Activated T-cell treated with anti-CD3 and anti-CD28 coated beads for 4 hours (primary cell): Measurements from ENCODE around the gene TSC22D4.
"Not testable (repeated sequence)": the region's sequence is repeated elsewhere in the genome, so short reads cannot be mapped to it uniquely, and the experiment has no call there.

ENCODE experiments used
- DNase-seq: peaks from one replicate; pipeline ENCODE4 v3.0.0-alpha.2; 2020

The TSC22D4 gene

GRCh38 chr7:100478958-100479660, at the start of gene TSC22D4:
Gene TSC22D4 (minus strand): TSS chr7:100479214. CDS start chr7:100478038, 1,176 bp downstream.
- DNase-seq = peak; percentile 79

DNA sequence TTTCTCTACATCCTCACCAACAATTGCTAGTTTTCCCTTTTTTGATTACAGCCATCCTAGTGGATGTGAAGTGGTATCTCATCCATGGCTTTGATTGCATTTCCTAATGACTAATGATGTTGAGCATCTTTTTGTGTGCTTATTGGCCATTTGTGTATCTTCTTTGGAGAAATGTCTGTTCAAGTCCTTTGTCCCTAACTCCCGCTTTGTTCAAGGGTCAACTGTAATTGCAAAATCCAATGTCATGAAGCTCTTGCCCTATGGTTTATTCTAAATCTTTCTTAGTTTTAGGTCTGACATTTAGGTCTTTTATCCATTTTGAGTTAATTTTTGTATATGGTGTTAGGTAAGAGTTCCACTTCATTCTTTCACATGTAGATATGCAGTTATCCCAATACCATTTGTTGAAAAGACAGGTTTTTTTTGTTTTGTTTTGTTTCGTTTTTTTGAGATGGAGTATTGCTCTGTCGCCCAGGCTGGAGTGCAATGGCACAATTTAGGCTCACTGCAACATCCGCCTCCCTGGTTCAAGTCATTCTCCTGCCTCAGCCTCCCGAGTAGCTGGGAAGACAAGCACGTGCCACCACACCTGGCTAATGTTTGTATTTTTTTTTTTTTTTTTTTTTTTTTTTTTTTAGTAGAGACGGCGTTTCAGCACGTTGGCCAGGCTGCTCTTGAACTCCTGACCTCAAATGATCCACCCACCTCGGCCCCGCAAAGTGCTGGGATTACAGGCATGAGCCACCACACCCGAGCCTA, 49.3 kb upstream of the TSC22D4 start:
- DNase-seq = not testable (repeated sequence)

DNA sequence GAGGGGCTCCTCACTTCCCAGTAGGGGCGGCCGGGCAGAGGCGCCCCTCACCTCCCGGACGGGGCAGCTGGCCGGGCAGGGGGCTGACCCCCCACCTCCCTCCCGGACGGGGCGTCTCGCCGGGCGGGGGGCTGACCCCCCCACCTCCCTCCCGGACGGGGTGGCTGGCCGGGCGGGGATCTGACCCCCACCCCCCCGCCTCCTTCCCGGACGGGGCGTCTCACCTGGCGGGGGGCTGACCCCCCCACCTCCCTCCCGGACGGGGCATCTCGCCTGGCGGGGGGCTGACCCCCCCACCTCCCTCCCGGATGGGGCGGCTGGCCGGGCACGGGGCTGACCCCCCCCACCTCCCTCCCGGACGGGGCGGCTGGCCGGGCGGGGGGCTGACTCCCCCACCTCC, 44.2 kb upstream of the TSC22D4 start:
- not testable (repeated sequence) for DNase-seq

GRCh38 chr7:100521909-100522593, 43.0 kb upstream of the TSC22D4 start:
- not testable (repeated sequence) for DNase-seq

DNA sequence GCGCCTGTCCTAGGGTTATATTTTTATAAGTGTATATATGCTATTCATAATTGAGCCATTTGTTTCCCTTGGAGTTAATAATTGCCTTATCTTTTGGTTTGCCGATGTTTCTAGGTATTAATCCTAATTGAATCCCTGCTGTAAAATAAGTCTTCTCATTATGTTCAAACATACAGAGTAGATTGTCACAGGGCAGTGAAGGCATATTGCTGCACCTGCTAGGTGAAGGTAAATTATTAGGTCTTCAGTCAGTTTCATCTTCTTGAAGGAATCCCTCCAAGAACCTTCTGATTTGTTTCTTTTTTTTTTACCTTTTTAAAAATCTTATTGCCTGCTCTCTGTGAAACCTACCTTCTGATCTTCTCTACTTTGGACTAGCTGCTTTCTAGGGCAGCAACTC, 42.1 kb upstream of the TSC22D4 start:
- no peak for DNase-seq

DNA sequence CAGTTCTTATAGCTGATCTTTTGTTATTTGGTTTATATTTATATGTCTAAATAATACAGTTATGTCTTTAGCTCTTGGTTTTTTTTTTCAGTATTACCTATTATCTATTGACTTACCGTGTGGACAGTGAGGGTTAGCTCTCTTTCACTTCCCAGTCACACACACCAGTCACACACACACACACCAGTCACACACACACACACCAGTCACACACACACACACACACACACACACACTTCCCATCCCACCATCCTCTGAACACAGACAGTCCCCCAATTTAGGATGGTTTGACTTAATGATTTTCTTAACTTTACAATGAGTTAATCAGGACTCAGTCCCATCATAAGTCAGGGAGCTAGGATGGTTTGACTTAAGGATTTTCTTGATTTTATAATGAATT, 41.1 kb upstream of the TSC22D4 start:
- no peak for DNase-seq

DNA sequence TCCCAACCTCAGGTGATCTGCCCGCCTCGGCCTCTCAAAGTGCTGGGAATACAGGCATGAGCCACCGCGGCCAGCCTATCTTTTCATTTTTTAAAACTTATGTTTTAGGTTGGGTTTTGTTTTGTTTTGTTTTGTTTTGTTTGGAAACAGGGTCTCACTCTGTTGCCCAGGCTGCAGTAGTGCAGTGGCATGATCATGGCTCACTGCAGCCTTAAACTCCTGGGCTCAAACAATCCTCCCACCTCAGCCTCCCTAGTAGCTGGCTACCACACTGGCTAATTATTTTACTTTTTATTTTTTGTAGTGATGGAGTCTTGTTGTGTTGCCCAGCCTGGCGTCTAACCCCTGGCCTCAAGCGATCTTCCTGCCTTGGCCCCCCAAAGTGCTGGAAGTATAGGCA, 40.6 kb upstream of the TSC22D4 start:
- no peak for DNase-seq

DNA sequence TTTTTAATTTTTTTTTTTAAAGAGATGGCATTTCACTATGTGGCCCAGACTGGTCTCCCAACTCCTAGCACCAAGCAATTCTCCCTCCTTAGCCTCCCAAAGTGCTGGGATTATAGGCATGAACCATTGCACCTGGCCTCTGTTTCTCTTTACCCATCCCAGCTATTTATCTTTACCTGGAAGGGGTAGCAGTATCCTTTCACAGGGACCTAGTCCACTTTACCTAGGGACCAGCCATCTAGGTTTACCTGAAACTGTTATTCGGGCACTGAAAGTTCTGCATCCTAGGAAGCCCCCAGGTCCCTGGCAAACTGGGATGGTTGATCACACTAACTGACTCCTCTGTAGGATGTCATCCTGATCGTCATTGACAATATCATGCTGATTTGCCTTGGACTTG, 38.3 kb upstream of the TSC22D4 start:
- no peak for DNase-seq

- no peak for DNase-seq
These were observed 37.3 kb upstream of the TSC22D4 start for GRCh38 chr7:100516135-100516812.

DNA sequence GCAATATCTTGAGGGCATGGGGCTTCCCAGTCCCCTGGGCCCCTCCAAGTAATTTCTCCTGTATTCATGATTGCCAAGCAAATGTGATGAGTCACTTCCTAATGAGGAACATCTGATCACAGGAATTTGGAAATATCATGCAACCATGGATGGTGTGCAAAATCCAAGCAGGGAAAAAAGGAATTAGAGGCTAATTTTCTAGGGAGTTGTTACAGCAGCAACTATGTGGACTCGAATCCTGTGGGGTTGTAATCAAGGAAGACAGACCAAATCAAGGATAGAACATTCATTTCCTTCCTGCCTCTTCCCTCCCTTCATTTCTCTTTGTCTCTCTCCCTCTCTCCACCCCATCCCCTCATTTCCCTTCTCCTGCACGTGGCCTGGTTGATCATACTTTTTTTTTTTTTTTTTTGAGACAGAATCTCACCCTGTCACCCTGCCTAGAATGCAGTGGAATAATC, 36.1 kb upstream of the TSC22D4 start:
- DNase-seq = no peak

- DNase-seq = no peak
These were observed 34.3 kb upstream of the TSC22D4 start for GRCh38 chr7:100513212-100513810.

GRCh38 chr7:100510437-100511239, 31.6 kb upstream of the TSC22D4 start:
- no peak for DNase-seq

GRCh38 chr7:100509231-100509630, 30.2 kb upstream of the TSC22D4 start:
- no peak for DNase-seq

DNA sequence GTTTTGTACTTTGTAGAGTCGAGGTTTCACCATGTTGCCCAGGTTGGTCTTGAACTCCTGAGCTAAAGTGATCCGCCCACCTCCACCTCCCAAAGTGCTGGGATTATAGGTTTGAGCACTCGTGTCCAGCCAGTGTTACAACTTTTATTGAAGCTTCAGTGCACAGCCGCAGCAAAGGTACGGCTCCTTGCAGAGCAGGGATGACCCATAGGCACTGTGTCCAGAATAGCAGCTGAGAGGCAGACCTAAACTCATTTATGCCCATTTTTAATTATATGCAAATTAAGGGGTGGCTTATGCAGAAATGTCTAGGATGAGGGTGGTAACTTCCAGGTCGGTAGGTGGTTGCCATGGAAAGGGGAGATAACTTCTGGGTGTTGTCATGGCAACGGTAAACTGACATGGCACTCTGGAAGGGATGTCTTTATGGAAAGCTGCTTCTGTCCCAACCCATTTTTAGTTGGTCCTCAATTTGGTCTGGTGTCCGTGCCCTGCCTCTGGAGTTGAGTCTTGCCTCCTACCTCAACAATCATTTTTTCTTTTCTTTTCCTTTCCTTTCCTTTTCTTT, 27.4 kb upstream of the TSC22D4 start:
- DNase-seq = no peak

DNA sequence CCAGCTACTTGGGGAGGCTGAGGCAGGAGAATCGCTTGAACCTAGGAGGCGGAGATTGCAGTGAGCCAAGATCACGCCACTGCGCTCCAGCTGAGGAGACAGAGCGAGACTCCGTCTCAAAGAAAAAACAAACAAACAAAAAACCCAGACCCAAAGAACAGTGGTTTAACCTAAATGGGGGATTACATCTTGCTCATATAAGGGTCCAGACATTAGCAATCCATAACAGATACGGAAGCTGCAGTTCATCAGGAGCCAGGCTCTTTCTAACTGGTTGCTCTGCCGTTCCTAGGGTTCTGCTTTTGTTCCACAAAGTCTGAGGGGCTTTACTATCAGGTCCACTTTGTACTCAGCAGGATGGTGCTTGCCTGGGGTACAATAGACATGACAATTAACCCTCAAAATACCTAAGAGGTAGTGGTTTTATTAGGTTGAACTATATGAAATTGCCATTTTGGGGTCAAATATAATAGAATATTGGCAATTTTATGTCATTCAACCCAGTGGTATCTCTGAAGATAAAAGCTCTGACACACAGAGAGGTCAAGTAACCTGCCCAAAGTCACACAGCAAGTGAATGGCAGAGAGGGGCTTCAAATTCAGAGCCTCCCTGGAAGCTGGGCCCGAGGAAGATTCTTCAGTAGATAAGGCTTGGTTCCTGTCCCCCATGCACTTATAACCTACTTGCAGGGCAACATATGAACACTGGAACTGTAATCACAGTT, 26.0 kb upstream of the TSC22D4 start:
- no peak for DNase-seq

GRCh38 chr7:100504031-100504430, 25.0 kb upstream of the TSC22D4 start:
- DNase-seq = not testable (repeated sequence)

GRCh38 chr7:100500743-100501142, 21.7 kb upstream of the TSC22D4 start:
- not testable (repeated sequence) for DNase-seq

DNA sequence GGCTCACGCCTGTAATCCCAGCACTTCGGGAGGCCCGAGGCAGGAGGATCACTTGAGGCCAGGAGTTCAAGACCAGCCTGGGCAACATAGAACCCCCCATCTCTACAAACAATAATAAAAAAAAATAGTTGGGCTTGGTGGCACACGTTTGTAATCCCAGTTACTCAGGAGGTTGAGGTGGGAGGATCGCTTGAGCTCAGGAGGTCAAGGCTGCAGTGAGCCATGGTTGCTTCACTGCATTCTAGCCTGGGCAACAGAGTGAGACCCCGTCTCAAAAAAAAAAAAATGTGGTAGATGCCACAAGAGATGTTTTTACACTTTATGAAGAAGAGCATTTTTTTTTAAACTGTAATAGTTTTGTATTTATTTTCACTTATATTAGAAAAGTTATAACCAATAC, 17.5 kb upstream of the TSC22D4 start:
- no peak for DNase-seq

GRCh38 chr7:100493476-100494264, 14.7 kb upstream of the TSC22D4 start:
- no peak for DNase-seq
